Prostate gland (tissue), 2 donors: ENCODE results near the gene ZNF536.

Experiments
- CTCF ChIP-seq, 4 experiments: fragments of 200-600 bp in 2 of 4; fragments of 450-650 bp in 2 of 4; sonication (generic) in 2 of 4; IDR thresholded peaks; 1 replicate in 3 of 4; 2 replicates in 1 of 4; pipeline ENCODE4 v1.5.1; 2016 to 2019; ENCODE audit warnings: antibody characterized with exemption in 4 of 4, mild to moderate bottlenecking in 2 of 4, moderate library complexity in 2 of 4
- POLR2AphosphoS5 ChIP-seq: sonication (generic); formaldehyde crosslinking; IDR thresholded peaks from one replicate; pipeline ENCODE4 v1.6.1; 2017; ENCODE audit warnings: antibody characterized with exemption

- TF ChIP-seq CTCF (IDR thresholded peaks at IDR 0.05) = no peak
- TF ChIP-seq POLR2AphosphoS5 = no peak
Observed at GRCh38 chr19:30593356-30593755, 221.2 kb downstream of the ZNF536 start.
